ENCODE results near the gene SLC17A7.
A peak's percentile ranks its signal among the peaks of the same experiment; 100 is the strongest.

Gene SLC17A7

DNA sequence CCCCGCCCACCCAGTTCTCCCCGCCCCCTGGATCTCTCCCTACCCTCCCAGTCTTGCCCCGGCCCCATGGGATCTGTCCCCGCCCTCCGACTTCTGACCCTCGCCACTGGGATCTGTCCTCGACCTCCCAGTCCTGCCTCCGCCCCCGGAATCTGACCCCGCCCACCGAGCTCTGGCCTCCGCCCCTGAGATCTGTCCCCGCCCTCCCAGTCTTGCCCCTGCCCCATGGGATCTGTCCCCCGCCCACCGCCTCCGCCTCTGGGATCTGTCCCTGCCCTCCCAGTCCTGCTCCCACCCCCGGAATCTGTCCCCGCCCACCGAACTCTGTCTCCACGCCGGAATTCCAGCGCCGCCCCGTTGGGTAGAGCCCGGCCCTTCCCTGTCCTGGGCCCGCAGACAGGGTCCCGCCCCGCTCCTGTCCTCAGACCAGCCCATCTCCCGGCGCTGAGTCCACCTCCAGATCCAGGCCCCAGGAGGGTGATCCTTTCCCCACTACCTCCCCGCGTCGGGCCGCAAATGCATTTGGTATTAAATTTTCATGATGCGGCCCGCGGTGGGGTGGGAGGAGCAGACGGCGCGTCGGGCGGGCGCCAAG is 1.5 kb upstream of the SLC17A7 start:
- WGBS: under 1% methylated on average over 43 of the region's 43 CpGs
- peaks cover 11% of the 10 kb centered on the region for H3K36me3 ChIP-seq (ENCODE audit: insufficient read depth, low read length)
- H3K4me3 ChIP-seq (ENCODE audit: low read length): peak overlapping the region; percentile 81
- no peaks in the 10 kb centered on the region for H3K9me3 ChIP-seq (ENCODE audit: insufficient read depth, low read depth, low read length)
- H3K4me1 ChIP-seq (ENCODE audit: insufficient read depth, low read length): no peaks in the 10 kb centered on the region
- H3K27me3 ChIP-seq (ENCODE audit: insufficient read depth, low read length): peaks cover 46% of the 10 kb centered on the region
- peak overlapping the region; percentile 89 for H3K27ac ChIP-seq (ENCODE audit: low read depth, low read length)
- H3K9ac ChIP-seq (ENCODE audit: low read depth, low read length): peak overlapping the region; percentile 67

DNA sequence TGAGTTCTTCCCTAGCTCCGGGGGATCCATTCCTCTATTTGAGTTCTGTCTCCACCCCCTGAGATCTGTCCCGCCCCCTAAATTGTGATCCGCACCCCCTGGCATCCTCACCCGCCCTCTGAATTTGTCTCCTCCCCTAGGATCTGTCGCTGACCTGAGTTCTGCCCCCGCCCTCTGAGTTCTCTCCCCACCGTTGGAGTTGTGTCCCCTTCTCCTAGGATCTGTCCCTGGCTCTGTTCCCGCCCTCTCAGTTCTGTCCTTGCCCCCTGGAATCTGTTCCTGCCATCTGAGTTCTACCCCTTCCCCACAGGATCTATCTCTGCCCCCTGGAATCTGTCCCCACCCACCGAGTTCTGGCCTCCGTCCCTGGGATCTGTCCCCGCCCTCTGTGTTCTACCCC is 1.0 kb upstream of the SLC17A7 start:
- Histone ChIP-seq H3K4me1 (ENCODE audit: insufficient read depth, low read length) (no peaks in the 10 kb centered on the region), H3K36me3 (ENCODE audit: insufficient read depth, low read length) (peaks cover 9% of the 10 kb centered on the region), H3K27me3 (ENCODE audit: insufficient read depth, low read length) (peaks cover 51% of the 10 kb centered on the region), H3K27ac (ENCODE audit: low read depth, low read length) (no peak overlapping the region), H3K9me3 (ENCODE audit: insufficient read depth, low read depth, low read length) (no peaks in the 10 kb centered on the region), H3K4me3 (ENCODE audit: low read length) (peak overlapping the region; percentile 48), H3K9ac (ENCODE audit: low read depth, low read length) (no peak overlapping the region)
- 6% methylated on average over 11 of the region's 11 CpGs for WGBS

GRCh38 chr19:49441960-49442350 is 628 bp upstream of the SLC17A7 start:
- H3K27ac ChIP-seq (ENCODE audit: low read depth, low read length): no peak overlapping the region
- H3K9me3 ChIP-seq (ENCODE audit: insufficient read depth, low read depth, low read length): no peaks in the 10 kb centered on the region
- H3K36me3 ChIP-seq (ENCODE audit: insufficient read depth, low read length): peaks cover 5% of the 10 kb centered on the region
- peak overlapping the region; percentile 48 for H3K4me3 ChIP-seq (ENCODE audit: low read length)
- WGBS: 16% methylated on average over 14 of the region's 14 CpGs
- H3K4me1 ChIP-seq (ENCODE audit: insufficient read depth, low read length): no peaks in the 10 kb centered on the region
- peaks cover 55% of the 10 kb centered on the region for H3K27me3 ChIP-seq (ENCODE audit: insufficient read depth, low read length)
- H3K9ac ChIP-seq (ENCODE audit: low read depth, low read length): no peak overlapping the region

- 36% methylated on average over 19 of the region's 19 CpGs for WGBS
- Histone ChIP-seq H3K4me3 (ENCODE audit: low read length) (peak overlapping the region; percentile 48), H3K27me3 (ENCODE audit: insufficient read depth, low read length) (peaks cover 65% of the 10 kb centered on the region), H3K9ac (ENCODE audit: low read depth, low read length) (no peak overlapping the region), H3K4me1 (ENCODE audit: insufficient read depth, low read length) (no peaks in the 10 kb centered on the region), H3K27ac (ENCODE audit: low read depth, low read length) (no peak overlapping the region), H3K36me3 (ENCODE audit: insufficient read depth, low read length) (no peaks in the 10 kb centered on the region), H3K9me3 (ENCODE audit: insufficient read depth, low read depth, low read length) (no peaks in the 10 kb centered on the region)
Measured at GRCh38 chr19:49440439-49441209, 703 bp downstream of the SLC17A7 start.

DNA sequence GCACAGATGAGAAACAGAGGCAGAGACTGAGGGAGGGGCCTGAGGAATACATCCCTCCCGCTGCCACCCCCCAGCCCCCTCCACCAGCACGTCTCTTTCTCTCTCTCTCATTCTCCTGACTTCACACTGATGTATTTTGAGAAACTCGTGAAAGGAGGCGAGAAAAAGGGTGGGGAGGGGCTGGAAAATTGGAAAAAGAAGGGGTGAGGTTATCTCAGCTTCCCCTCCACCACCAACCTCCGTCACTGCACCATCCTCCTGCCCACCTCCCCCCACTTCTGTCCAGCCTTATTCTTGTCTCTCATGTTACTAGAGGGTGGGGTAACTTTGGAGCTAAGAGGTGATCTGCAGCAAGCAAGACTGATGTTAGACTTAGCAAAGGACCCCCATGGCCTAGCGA is 1.5 kb downstream of the SLC17A7 start:
- H3K9me3 ChIP-seq (ENCODE audit: insufficient read depth, low read depth, low read length): no peaks in the 10 kb centered on the region
- H3K27me3 ChIP-seq (ENCODE audit: insufficient read depth, low read length): peaks cover 65% of the 10 kb centered on the region
- 78% methylated on average over 1 of the region's 6 CpGs for WGBS
- no peak overlapping the region for H3K9ac ChIP-seq (ENCODE audit: low read depth, low read length)
- H3K4me3 ChIP-seq (ENCODE audit: low read length): no peak overlapping the region
- no peaks in the 10 kb centered on the region for H3K36me3 ChIP-seq (ENCODE audit: insufficient read depth, low read length)
- H3K4me1 ChIP-seq (ENCODE audit: insufficient read depth, low read length): no peaks in the 10 kb centered on the region
- H3K27ac ChIP-seq (ENCODE audit: low read depth, low read length): no peak overlapping the region

DNA sequence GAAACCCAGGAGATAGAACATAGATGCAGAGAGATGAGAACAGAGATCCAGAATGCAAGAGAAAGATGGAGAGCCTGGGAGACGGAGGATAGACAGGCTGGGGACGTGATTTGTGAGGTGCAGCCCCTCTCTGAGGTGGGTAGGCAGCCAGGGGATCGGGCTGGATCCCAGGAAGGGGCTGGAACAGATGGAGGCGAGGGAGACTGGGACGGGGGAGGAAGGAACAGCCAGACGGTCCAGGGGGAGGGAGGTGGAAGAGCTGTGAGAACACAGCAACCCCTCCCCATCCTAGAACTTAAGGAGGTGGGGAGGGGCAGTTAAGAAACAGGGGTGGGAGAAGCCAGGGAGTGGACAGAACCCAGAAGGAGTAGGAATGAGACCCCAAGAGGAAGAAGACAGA is 3.1 kb downstream of the SLC17A7 start:
- no peaks in the 10 kb centered on the region for H3K36me3 ChIP-seq (ENCODE audit: insufficient read depth, low read length)
- H3K27ac ChIP-seq (ENCODE audit: low read depth, low read length): no peak overlapping the region
- H3K9me3 ChIP-seq (ENCODE audit: insufficient read depth, low read depth, low read length): no peaks in the 10 kb centered on the region
- H3K4me1 ChIP-seq (ENCODE audit: insufficient read depth, low read length): peaks cover 5% of the 10 kb centered on the region; the same call in 1 of the 2 replicates
- H3K4me3 ChIP-seq (ENCODE audit: low read length): no peak overlapping the region
- 21% methylated on average over 5 of the region's 6 CpGs for WGBS
- peaks cover 79% of the 10 kb centered on the region for H3K27me3 ChIP-seq (ENCODE audit: insufficient read depth, low read length)
- no peak overlapping the region for H3K9ac ChIP-seq (ENCODE audit: low read depth, low read length)

GRCh38 chr19:49437231-49437630 is 4.1 kb downstream of the SLC17A7 start:
- Histone ChIP-seq H3K9ac (ENCODE audit: low read depth, low read length) (no peak overlapping the region), H3K4me3 (ENCODE audit: low read length) (no peak overlapping the region), H3K9me3 (ENCODE audit: insufficient read depth, low read depth, low read length) (no peaks in the 10 kb centered on the region), H3K36me3 (ENCODE audit: insufficient read depth, low read length) (no peaks in the 10 kb centered on the region), H3K27me3 (ENCODE audit: insufficient read depth, low read length) (peaks cover 87% of the 10 kb centered on the region), H3K4me1 (ENCODE audit: insufficient read depth, low read length) (peaks cover 6% of the 10 kb centered on the region; the same call in 1 of the 2 replicates), H3K27ac (ENCODE audit: low read depth, low read length) (no peak overlapping the region)
- 34% methylated on average over 8 of the region's 8 CpGs for WGBS

DNA sequence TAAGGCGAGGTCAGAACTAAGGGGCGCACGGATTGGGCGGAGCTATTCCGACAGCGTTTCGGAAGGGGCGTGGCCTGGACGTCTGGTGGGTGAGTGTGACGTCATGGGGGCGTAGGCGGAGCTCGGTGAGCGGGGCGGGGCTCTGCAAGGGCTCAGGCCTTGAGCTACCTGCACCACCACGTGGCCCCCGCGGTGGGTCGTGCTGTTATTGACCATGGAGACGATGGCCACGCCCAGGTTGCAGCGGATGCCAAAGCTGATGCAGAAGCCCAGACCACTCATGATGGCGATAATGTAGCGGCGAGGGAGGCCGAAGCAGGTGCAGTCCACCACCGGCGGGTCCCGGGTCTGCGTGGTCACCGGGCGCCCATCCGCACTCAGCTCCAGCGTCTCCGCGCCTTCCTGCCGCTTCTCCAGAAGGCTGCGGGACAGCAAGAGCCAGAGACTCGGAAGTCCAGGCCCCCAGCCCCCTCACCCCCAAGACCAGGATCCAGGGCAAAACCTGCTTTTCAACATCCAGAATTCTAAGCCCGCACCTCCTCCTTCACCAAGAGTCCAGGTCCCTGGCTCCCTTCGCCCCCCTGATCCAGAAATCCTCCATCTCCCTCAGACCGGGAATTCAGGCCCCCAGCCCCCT is 4.8 kb downstream of the SLC17A7 start:
- H3K9ac ChIP-seq (ENCODE audit: low read depth, low read length): no peak overlapping the region
- WGBS: 67% methylated on average over 42 of the region's 42 CpGs
- peaks cover 87% of the 10 kb centered on the region for H3K27me3 ChIP-seq (ENCODE audit: insufficient read depth, low read length)

DNA sequence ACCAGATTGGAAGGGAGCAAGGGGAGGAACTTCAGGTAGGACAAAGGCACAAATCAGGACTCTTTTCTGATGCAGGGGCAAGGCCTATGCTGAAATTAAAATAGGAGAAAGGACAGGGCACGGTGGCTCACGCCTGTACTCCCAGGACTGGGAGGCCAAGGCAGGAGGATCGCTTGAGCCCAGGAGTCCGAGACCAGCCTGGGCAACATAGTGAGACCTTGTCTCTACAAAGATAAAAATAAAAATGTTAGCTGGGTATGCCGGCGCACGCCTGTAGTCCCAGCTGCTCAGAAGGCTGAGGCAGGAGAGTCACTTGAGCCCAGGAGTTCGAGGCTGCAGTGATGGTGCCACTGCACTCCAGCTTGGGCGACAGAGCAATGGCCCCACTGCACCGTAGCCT is 5.7 kb downstream of the SLC17A7 start:
- Histone ChIP-seq H3K27me3 (ENCODE audit: insufficient read depth, low read length) (peaks cover 86% of the 10 kb centered on the region), H3K4me1 (ENCODE audit: insufficient read depth, low read length) (peaks cover 6% of the 10 kb centered on the region; the same call in 1 of the 2 replicates), H3K9ac (ENCODE audit: low read depth, low read length) (no peak overlapping the region), H3K36me3 (ENCODE audit: insufficient read depth, low read length) (no peaks in the 10 kb centered on the region), H3K27ac (ENCODE audit: low read depth, low read length) (no peak overlapping the region), H3K9me3 (ENCODE audit: insufficient read depth, low read depth, low read length) (no peaks in the 10 kb centered on the region), H3K4me3 (ENCODE audit: low read length) (no peak overlapping the region; the same call in 1 of the 2 replicates)
- WGBS: 91% methylated on average over 10 of the region's 10 CpGs

More for the DNA sequence above, 4.8 kb downstream of the SLC17A7 start:
- H3K4me1 ChIP-seq (ENCODE audit: insufficient read depth, low read length): peaks cover 6% of the 10 kb centered on the region; the same call in 1 of the 2 replicates
- H3K4me3 ChIP-seq (ENCODE audit: low read length): peak overlapping the region; percentile 13; the same call in 1 of the 2 replicates
- no peaks in the 10 kb centered on the region for H3K36me3 ChIP-seq (ENCODE audit: insufficient read depth, low read length)
- H3K27ac ChIP-seq (ENCODE audit: low read depth, low read length): no peak overlapping the region
- H3K9me3 ChIP-seq (ENCODE audit: insufficient read depth, low read depth, low read length): no peaks in the 10 kb centered on the region

GRCh38 chr19:49434907-49435583 is 6.3 kb downstream of the SLC17A7 start:
- Histone ChIP-seq H3K9me3 (ENCODE audit: insufficient read depth, low read depth, low read length) (no peaks in the 10 kb centered on the region), H3K36me3 (ENCODE audit: insufficient read depth, low read length) (no peaks in the 10 kb centered on the region), H3K9ac (ENCODE audit: low read depth, low read length) (no peak overlapping the region), H3K4me1 (ENCODE audit: insufficient read depth, low read length) (peaks cover 6% of the 10 kb centered on the region; the same call in 1 of the 2 replicates), H3K27me3 (ENCODE audit: insufficient read depth, low read length) (peaks cover 83% of the 10 kb centered on the region), H3K4me3 (ENCODE audit: low read length) (no peak overlapping the region), H3K27ac (ENCODE audit: low read depth, low read length) (no peak overlapping the region)
- WGBS: 88% methylated on average over 18 of the region's 18 CpGs
